COLO668 (cell line): ENCODE data around the gene BMP3.
A peak's percentile ranks its signal among the peaks of the same experiment; 100 is the strongest.
"Not testable (repeated sequence)": the region's sequence is repeated elsewhere in the genome, so short reads cannot be mapped to it uniquely, and the experiment has no call there.

Experiments
- DNase-seq: peaks from one replicate; lab custom pipeline; 2025; ENCODE audit not compliant: unreplicated experiment; lab: John Stamatoyannopoulos, UW

The BMP3 gene

GRCh38 chr4:81030061-81030980, at the start of gene BMP3:
BMP3 (plus strand) TSS chr4:81030708; CDS start chr4:81031285, 577 bp downstream.
- DNase-seq, result peak; percentile 69

GRCh38 chr4:80986011-80986410, 44.5 kb upstream of the BMP3 start:
- DNase-seq, result no peak

GRCh38 chr4:80989921-80990544, 40.5 kb upstream of the BMP3 start:
- DNase-seq, result peak; percentile 11

GRCh38 chr4:80990851-80991250, 39.7 kb upstream of the BMP3 start:
- DNase-seq, result no peak

GRCh38 chr4:80999943-81000342, 30.6 kb upstream of the BMP3 start:
- DNase-seq, result no peak

- DNase-seq, result no peak
These were observed 26.9 kb upstream of the BMP3 start for GRCh38 chr4:81003597-81004111.

- DNase-seq, result no peak
These were observed 23.1 kb upstream of the BMP3 start for GRCh38 chr4:81007417-81007816.

GRCh38 chr4:81016566-81016965, 13.9 kb upstream of the BMP3 start:
- not testable (repeated sequence) for DNase-seq

GRCh38 chr4:81019006-81019405, 11.5 kb upstream of the BMP3 start:
- no peak for DNase-seq

- peak; percentile 21 for DNase-seq
These were observed 9.2 kb upstream of the BMP3 start for GRCh38 chr4:81021142-81021944.

GRCh38 chr4:81021981-81022380, 8.5 kb upstream of the BMP3 start:
- DNase-seq, result no peak

- DNase-seq, result no peak
These were observed 7.0 kb upstream of the BMP3 start for GRCh38 chr4:81023484-81023883.

GRCh38 chr4:81030981-81031791, 678 bp downstream of the BMP3 start:
- DNase-seq, result peak; percentile 69

- DNase-seq, result no peak
These were observed 1.5 kb downstream of the BMP3 start for GRCh38 chr4:81031796-81032551.

GRCh38 chr4:81032771-81033684, 2.5 kb downstream of the BMP3 start:
- DNase-seq, result no peak

GRCh38 chr4:81038636-81039350, 8.3 kb downstream of the BMP3 start:
- DNase-seq, result no peak

GRCh38 chr4:81039351-81039972, 9.0 kb downstream of the BMP3 start:
- no peak for DNase-seq
